PFSK-1 (cell line): ENCODE results near the gene PTPN23.

Source experiments
- FOXP2 ChIP-seq: optimal IDR thresholded peaks from 2 replicates; pipeline ENCODE3; 2011; ENCODE audit warnings: borderline replicate concordance, control low read depth, inconsistent platforms; ENCODE audit not compliant: insufficient read depth; ENCODE audit errors: extremely low read length, extremely low read depth
- POLR2AphosphoS5 ChIP-seq: IDR thresholded peaks from 2 replicates; pipeline ENCODE4 v1.6.1; 2012; ENCODE audit warnings: low read depth, mild to moderate bottlenecking, control low read depth, low read length, moderate library complexity
- REST ChIP-seq, 2 experiments: IDR thresholded peaks; 2 replicates each; pipeline versions ENCODE4 v1.6.1 to v1.8.0; 2011 to 2012; ENCODE audit warnings: low read depth in 2 of 2, low read length in 2 of 2, control low read depth in 1 of 2, inconsistent platforms in 1 of 2, mild to moderate bottlenecking in 1 of 2, moderate library complexity in 1 of 2; ENCODE audit not compliant: insufficient read depth in 1 of 2
- SIN3A ChIP-seq: IDR thresholded peaks from 2 replicates; pipeline ENCODE4 v1.6.1; 2012; ENCODE audit warnings: mild to moderate bottlenecking, low read length, moderate library complexity, borderline replicate concordance; ENCODE audit not compliant: insufficient read depth
- TAF1 ChIP-seq: IDR thresholded peaks from 2 replicates; pipeline ENCODE4 v1.6.1; 2012; ENCODE audit warnings: low read length, control low read depth, borderline replicate concordance; ENCODE audit not compliant: insufficient read depth

PTPN23 gene

GRCh38 chr3:47411696-47412452, 31.1 kb downstream of the PTPN23 start:
- no peak for TF ChIP-seq TAF1
- no peak for TF ChIP-seq FOXP2
- no peak for TF ChIP-seq POLR2AphosphoS5
- TF ChIP-seq SIN3A, result no peak
- TF ChIP-seq REST (IDR thresholded peaks at IDR 0.05; ENCODE audit: insufficient read depth in 1 of 2, low read depth in 2 of 2, low read length in 2 of 2), result no peak

DNA sequence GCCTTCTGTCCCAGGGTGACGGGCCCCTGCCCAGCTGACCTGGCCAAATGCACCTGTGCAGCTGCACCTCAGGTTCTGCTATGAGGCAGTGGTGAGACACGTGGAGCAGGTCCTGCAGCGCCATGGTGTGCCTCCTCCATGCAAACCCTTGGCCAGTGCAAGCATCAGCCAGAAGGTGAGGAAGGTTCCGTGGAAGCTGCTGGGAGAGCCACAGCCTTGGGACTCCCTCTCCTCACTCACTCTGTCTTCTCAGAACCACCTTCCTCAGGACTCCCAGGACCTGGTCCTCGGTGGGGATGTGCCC, 31.6 kb downstream of the PTPN23 start:
- TF ChIP-seq REST (IDR thresholded peaks at IDR 0.05; ENCODE audit: insufficient read depth in 1 of 2, low read depth in 2 of 2, low read length in 2 of 2), result no peak
- no peak for TF ChIP-seq TAF1
- no peak for TF ChIP-seq FOXP2
- no peak for TF ChIP-seq POLR2AphosphoS5
- TF ChIP-seq SIN3A, result no peak

GRCh38 chr3:47412842-47413520, 32.2 kb downstream of the PTPN23 start:
- TF ChIP-seq REST (IDR thresholded peaks at IDR 0.05; ENCODE audit: insufficient read depth in 1 of 2, low read depth in 2 of 2, low read length in 2 of 2) (no peak), FOXP2 (no peak), SIN3A (no peak), TAF1 (no peak), POLR2AphosphoS5 (no peak)

DNA sequence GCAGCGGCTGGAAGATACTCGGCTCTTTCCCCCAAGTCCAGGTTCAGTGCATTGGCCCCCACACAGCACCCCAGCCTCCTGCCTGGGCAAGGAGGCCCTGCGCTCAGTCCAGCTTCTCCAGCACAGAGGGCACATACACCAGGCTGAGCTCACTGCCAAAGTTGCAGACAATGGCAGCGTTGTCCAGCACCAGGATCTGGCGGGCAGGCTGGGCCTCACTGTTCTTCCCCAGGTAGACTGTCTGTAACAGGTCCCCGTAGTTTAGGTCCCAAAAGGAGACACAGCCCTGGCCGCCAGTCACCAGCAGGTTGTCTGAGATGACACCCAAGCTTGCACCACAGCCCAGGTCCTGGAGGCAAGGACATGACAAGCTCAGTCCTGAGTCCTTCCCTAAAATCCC, 32.9 kb downstream of the PTPN23 start:
- TF ChIP-seq FOXP2 (no peak), SIN3A (no peak), REST (IDR thresholded peaks at IDR 0.05; ENCODE audit: insufficient read depth in 1 of 2, low read depth in 2 of 2, low read length in 2 of 2) (no peak), POLR2AphosphoS5 (no peak), TAF1 (no peak)
